ENCODE data around the gene MS4A8.
"Not testable (repeated sequence)": the region's sequence is repeated elsewhere in the genome, so short reads cannot be mapped to it uniquely, and the experiment has no call there.

Gene MS4A8

GRCh38 chr11:60699284-60699691, at the start of gene MS4A8:
TSS of gene MS4A8 (plus strand) at chr11:60699612. CDS start at chr11:60700861, 1,249 bp downstream.
- DNase-seq (ENCODE audit: low read depth in 4 of 4, low spot score in 1 of 4): no peak

- no peak for DNase-seq (ENCODE audit: low read depth in 4 of 4, low spot score in 1 of 4)
These were observed 41.5 kb upstream of the MS4A8 start for GRCh38 chr11:60657888-60658287.

- DNase-seq (ENCODE audit: low read depth in 4 of 4, low spot score in 1 of 4): no peak
These were observed 41.0 kb upstream of the MS4A8 start for GRCh38 chr11:60658409-60658808.

- no peak for DNase-seq (ENCODE audit: low read depth in 4 of 4, low spot score in 1 of 4)
These were observed 27.2 kb upstream of the MS4A8 start for GRCh38 chr11:60672255-60672654.

GRCh38 chr11:60678231-60678630, 21.2 kb upstream of the MS4A8 start:
- DNase-seq (ENCODE audit: low read depth in 4 of 4, low spot score in 1 of 4): not testable (repeated sequence)

- DNase-seq (ENCODE audit: low read depth in 4 of 4, low spot score in 1 of 4): no peak
These were observed 19.5 kb upstream of the MS4A8 start for GRCh38 chr11:60679879-60680278.

GRCh38 chr11:60680455-60681119, 18.8 kb upstream of the MS4A8 start:
- DNase-seq (ENCODE audit: low read depth in 4 of 4, low spot score in 1 of 4): no peak

- not testable (repeated sequence) for DNase-seq (ENCODE audit: low read depth in 4 of 4, low spot score in 1 of 4)
These were observed 14.9 kb upstream of the MS4A8 start for GRCh38 chr11:60684541-60684848.

- DNase-seq (ENCODE audit: low read depth in 4 of 4, low spot score in 1 of 4): no peak
These were observed 7.8 kb upstream of the MS4A8 start for GRCh38 chr11:60691661-60692060.

GRCh38 chr11:60699936-60700335, 524 bp downstream of the MS4A8 start:
- no peak for DNase-seq (ENCODE audit: low read depth in 4 of 4, low spot score in 1 of 4)

GRCh38 chr11:60700689-60701468, 1.5 kb downstream of the MS4A8 start:
- no peak for DNase-seq (ENCODE audit: low read depth in 4 of 4, low spot score in 1 of 4)

GRCh38 chr11:60701469-60701818, 2.0 kb downstream of the MS4A8 start:
- DNase-seq (ENCODE audit: low read depth in 4 of 4, low spot score in 1 of 4): no peak

GRCh38 chr11:60703374-60703773, 4.0 kb downstream of the MS4A8 start:
- DNase-seq (ENCODE audit: low read depth in 4 of 4, low spot score in 1 of 4): no peak

GRCh38 chr11:60705895-60706294, 6.5 kb downstream of the MS4A8 start:
- no peak for DNase-seq (ENCODE audit: low read depth in 4 of 4, low spot score in 1 of 4)

- DNase-seq (ENCODE audit: low read depth in 4 of 4, low spot score in 1 of 4): no peak
These were observed 7.5 kb downstream of the MS4A8 start for GRCh38 chr11:60706931-60707330.

- no peak for DNase-seq (ENCODE audit: low read depth in 4 of 4, low spot score in 1 of 4)
These were observed 11.1 kb downstream of the MS4A8 start for GRCh38 chr11:60710482-60710881.

GRCh38 chr11:60711276-60711675, 11.9 kb downstream of the MS4A8 start:
- DNase-seq (ENCODE audit: low read depth in 4 of 4, low spot score in 1 of 4): no peak

- not testable (repeated sequence) for DNase-seq (ENCODE audit: low read depth in 4 of 4, low spot score in 1 of 4)
These were observed 14.0 kb downstream of the MS4A8 start for GRCh38 chr11:60713423-60713822.

- DNase-seq (ENCODE audit: low read depth in 4 of 4, low spot score in 1 of 4): no peak
These were observed 18.5 kb downstream of the MS4A8 start for GRCh38 chr11:60717956-60718355.

GRCh38 chr11:60718524-60719316, 19.3 kb downstream of the MS4A8 start:
- DNase-seq (ENCODE audit: low read depth in 4 of 4, low spot score in 1 of 4): no peak

- no peak for DNase-seq (ENCODE audit: low read depth in 4 of 4, low spot score in 1 of 4)
These were observed 20.0 kb downstream of the MS4A8 start for GRCh38 chr11:60719391-60719790.

- DNase-seq (ENCODE audit: low read depth in 4 of 4, low spot score in 1 of 4): no peak
These were observed 21.0 kb downstream of the MS4A8 start for GRCh38 chr11:60720460-60720859.

Measured in stimulated activated CD4-positive, alpha-beta T cell treated with anti-CD3 and anti-CD28 coated beads, Interleukin-1b, Interleukin-23, amount 100 ng/mL, for 24 hours (primary cell).